DMS53 treated with DMSO at 0.1 percent for 48 hours (cell line): ENCODE measurements around the gene PID1.
"Not testable (repeated sequence)": the region's sequence is repeated elsewhere in the genome, so short reads cannot be mapped to it uniquely, and the experiment has no call there.

Experiments
- DNase-seq: peaks from one replicate; lab custom pipeline; 2025; ENCODE audit not compliant: unreplicated experiment; lab: John Stamatoyannopoulos, UW

PID1 gene

DNA sequence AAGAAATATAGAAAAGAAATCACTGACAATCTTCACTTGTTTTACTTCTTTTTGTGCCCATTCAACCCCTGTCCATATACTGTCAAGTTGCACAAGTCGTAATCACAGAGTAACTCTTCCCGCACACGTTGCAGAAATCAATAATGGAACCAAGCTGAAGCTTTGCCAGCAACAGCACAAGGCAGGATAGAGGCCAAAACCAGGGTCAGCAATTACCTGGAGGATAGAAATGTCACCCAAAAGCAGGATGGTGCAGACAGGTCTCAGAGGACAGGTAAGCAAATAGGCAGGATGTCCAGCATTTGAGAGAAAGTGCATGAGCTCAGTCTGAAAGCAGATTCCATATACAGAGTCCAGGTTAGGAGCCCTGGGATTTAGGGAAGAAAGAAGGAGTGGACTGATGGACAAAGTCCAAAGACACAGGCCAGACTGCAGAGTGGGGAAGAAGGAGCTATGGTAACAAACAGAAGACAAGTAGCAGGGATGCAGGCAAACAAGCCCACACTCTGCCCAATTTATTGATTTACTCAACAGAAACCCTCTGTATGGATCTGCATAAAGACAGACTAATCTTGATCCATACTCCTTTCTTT is 52.7 kb downstream of the PID1 start:
- DNase-seq = no peak

DNA sequence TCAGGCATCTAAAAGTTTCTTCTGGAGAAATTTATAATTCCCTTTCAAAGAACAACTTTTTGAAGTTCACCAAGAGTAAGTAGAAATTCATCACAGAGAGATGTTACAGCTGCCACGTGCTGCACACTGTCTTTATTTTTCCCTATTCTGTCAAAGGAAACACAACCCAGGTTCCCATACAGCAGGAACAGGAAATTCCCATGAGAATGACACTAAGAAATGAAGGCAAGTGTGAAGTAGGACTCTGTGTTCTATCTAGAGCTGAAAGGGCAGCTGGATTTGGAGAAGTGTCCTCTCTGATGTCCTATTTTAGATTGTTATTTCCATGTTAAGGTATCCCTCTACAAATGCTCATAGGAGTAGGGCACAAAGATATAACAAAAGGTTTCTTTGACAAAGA is 58.8 kb downstream of the PID1 start:
- DNase-seq = no peak

DNA sequence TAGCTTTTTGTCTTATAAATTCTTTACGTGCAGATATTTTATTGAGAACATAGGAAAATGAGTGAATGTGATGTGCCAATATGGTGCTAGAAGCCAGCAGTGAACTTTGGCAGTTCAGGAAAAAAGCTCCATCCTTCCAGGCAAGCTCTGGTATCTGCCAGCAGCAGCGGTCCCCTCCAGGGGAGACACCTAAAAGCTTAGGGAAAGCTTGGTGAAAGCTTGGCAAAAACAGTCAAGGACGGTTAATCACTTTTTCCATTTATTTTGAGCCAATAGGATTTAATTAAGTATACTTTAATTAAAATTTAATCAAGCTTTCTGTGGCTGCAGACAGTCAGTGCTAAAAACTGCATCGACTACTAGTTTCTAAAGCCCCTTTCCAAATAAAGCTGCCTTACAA is 60.4 kb downstream of the PID1 start:
- no peak for DNase-seq

DNA sequence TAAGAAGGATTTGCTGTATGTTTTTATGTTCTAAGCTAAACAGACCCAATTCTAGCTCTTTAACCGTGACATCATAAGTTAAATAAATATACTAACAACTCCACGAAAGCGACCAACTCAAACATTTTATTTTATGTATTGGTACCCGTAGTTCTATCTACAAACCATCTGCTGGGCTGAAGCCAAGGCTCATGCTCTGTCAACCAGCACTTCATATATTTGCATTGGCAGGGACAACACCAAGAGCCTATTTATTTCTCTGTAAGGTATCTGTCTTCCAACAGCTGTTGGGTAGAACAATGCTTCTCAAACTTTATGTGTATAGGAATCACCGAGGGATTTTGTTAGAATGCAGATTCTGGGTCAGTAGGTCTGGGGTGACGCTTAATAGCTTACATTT is 64.5 kb downstream of the PID1 start:
- peak; percentile 82 for DNase-seq

DNA sequence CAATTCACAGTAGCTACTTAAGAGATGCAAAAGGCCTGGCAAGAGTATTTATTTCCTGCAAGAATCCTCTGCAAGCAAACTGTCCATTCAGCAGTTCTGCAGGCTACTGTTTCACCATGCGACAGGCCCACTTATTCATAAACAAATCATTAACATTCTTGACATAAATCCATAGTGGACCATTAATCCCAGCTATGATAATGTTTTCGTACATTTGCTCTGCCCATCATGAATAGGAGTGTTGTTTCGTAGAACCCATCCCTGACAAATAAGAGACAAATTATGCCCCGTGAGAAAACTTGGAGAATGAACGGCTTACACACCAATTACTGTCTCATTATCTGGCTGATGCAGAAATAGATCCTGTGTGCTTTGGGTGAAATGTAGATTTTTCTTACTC is 65.4 kb downstream of the PID1 start:
- no peak for DNase-seq

DNA sequence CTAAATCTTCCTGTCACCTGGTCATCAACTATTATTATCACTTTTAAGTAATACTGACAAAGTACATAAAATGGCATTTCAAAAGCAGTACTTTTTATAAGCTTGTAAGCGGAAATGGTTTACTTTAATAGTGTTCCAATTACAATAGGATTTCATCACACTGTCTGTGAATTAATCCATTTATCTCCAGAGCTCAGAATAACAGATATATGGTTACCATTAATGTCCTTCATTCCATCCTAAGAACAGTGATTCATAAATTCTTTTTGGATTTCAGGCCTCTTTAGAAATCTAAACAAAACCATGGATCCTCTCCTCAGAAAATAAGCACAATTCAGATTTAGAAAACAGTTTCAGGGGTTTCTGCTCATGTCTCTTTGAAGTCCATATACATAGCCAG is 68.4 kb downstream of the PID1 start:
- no peak for DNase-seq

DNA sequence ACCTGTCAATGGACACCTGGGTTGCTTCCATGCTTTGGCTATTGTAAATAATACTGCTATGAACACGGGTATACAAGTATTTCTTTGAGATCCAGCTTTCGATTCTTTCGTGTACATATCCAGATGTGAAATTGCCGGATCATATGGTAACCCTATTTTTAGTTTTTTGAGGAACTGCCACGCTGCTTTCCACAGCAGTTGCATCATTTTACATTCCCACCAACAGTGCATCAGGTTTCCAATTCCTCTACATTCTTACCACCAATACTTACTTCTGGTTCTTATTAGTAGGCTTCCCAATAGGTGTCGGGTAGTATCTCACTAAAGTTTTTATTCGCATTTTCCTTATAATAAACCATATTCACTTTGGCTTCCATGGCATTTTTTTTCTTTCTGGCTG is 69.6 kb downstream of the PID1 start:
- no peak for DNase-seq

DNA sequence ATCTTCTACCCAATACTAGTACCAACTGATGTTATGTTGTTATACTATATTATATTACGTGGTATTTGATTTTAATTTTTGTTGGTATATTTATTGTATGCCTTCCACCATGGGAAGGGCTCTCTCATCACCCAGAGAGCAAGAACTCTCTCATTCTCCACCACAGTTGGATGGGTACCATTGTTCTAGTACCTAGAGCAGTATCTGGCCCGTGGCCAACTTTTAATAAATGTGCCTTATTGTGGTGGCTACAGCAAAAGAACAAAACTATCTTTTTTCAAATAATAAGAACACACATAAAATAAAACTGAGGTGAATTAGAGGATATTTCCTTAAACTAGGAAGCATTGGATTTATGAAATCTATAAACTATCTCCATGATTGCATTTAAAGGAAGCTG is 71.8 kb downstream of the PID1 start:
- DNase-seq = no peak

DNA sequence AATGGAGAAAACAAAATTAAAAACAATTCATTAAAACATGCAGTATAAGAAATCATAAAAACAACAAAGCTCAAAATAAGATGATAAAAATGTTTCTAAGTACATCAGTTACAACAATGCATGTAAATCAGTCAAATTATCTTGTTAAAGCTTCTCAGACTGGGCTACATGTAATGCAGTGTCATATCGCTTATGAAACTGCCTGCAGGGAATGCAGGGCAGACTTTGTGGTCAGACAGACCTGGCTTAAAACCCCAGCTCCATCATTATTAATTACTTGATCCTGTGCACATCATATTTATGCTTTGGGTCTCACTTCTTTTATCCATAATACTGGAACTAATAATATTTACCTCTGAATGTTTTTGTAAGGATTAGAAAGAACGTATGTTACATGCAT is 74.6 kb downstream of the PID1 start:
- no peak for DNase-seq

DNA sequence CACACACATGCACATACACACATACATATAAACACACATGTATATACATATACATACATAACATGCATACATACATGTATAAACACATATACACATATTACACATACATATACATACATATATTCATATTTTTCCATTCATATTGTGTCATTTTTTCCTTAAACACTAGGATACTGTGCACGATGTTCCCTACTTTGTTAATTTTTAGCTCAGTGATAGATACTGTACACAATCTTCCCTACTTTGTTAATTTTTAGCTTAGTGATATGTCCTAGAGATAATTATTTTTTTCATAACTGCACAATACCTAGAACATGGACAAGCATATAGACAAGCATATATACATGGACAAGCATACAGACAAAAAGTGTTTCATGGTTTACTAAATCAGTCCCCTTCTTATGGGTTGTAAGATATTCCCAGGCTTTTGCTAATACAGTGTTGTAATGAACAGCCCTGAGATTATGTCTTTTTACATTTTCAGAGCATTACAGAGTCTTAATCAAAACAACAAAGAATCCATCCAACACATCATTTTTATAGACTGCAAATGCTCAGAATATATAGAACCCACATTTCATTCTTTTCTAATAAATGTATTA is 75.6 kb downstream of the PID1 start:
- no peak for DNase-seq

DNA sequence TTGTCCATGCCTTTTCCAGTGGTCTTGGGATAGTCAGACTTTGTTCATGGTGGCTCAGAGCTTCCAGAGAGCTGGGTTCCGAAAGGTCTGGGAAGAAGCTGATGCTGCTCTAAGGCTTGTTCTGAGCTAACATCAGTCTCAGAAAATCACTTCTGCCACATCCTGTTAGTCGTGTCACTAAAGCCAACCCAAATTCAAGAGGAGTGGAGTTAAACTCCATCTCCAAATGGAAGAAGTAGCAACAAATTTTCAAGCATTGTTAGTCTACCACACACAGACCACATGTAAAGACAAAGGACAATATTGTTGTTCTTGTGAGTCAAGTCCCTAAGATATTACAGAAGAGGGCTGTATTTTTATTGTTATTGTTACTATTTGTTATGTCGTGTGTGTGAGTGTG is 77.8 kb downstream of the PID1 start:
- DNase-seq = no peak

DNA sequence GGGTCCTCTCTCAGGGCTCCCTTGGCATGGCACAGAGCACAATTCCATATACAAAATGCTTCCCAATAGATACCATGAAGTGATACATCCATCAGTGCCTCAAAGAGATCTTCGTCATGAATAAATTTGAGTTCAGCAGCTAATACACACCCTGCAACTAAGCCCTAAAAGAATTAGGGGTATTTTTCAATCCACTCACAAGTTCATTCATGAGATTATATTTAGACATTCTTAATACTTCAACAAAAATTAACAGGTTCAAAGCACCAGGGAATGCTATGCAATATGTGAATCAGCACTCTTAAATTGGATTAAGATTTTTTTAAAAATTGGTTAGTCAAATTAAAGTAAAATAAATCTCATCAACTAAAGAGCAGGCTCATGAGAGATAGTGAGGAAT is 79.7 kb downstream of the PID1 start:
- no peak for DNase-seq

DNA sequence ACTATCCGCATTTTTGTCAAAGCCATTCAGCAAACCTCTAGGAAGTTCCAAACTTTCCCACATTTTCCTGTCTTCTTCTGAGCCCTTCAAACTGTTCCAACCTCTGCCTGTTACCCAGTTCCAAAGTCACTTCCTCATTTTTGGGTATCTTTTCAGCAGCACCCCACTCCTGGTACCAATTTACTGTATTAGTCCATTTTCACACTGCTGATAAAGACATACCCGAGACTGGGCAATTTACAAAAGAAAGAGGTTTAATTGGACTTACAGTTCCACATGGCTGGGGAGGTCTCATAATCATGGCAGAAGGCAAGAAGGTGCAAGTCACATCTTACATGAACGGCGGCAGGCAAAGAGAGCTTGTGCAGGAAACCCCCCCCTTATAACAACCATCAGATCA is 84.0 kb downstream of the PID1 start:
- DNase-seq = not testable (repeated sequence)

DNA sequence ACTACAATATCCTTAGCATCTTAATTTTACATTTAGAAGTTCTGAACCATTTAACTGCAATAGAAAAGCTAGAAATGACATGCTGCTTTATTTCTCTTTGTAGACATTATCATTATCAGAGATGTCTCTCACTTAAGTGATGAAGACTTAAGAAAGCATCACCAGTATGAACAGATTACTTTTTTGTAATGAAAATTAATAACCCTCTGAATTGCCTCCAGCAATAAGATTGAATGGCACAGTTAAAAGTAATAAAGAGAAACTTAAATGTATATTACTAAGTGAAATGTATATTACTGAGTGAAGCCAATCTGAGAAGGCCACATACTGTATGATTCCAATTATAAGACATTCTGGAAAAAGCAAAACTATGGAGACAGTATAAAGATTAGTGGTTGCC is 89.4 kb downstream of the PID1 start:
- DNase-seq = no peak

DNA sequence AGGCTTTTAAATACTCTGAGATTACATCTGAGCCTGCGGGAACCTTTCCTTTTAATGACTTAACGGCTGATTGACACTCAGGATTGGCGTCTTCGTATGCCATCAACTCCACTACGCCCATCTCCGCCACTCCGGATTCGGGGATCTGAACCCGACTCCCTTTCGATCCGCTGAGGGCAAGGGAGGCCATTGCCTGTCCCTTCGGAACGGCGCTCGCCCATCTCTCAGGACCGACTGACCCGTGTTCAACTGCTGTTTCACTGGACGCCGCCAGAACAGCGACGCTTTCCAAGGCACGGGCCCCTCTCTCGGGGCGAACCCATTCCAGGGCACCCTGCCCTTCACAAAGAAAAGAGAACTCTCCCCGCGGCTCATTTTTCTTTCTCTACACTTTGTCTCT is 90.4 kb downstream of the PID1 start:
- no peak for DNase-seq

DNA sequence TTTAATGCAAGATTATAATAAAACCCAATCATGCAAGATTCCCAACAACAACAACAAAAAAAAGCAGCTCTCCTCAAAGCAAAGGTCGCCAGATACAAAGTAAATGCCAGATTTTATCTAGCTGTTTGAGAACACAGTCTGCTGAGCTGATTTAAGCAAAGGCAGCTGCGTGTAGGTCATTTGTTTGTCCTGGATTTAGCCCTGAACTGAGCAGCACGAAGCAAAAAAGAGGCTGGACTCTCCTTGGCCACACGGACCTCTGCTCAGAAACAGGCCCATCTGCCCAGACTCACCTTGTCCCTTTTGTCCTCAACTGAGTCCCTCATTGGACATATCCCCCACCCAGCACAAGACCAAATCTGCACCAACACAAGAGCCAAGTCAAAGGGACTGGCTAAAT is 91.5 kb downstream of the PID1 start:
- DNase-seq = no peak

DNA sequence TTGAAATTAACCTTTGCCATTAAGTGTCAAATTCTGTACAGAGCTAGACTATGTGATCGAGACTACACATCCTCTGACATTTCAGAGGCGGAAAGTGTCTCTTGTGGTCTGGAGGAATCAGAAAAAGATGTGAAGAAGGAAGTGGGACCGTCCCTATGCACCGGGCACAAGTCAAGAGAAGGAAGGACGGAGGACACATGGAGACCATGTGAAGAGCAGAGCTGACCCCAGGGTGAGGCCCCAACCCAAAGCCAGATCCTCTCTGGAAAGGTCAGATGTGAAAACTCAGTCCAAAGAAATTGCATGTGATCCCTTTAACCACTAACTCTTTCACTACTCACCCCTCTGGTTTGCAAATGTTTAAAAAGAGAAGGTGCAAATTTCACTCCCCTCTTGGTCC is 92.4 kb downstream of the PID1 start:
- DNase-seq = no peak

DNA sequence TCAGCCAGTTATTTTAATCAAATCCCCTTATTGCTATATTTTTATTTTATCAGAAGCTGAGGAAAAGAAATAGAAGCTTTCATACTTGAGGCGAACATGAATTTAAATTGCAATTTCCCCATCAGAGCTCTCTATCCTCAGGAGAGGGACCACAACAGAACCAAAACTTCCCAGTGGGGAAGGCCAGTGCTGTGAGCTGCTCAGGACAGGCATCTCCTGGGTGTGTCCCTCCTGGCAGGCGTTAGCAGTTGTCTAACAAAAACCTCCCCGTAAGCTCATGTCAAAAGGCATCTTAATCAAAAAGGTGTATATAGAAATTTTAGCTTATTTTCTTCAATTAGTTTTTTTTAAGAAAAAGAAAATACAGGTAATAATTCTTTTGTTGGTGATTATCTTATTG is 93.0 kb downstream of the PID1 start:
- DNase-seq = no peak

DNA sequence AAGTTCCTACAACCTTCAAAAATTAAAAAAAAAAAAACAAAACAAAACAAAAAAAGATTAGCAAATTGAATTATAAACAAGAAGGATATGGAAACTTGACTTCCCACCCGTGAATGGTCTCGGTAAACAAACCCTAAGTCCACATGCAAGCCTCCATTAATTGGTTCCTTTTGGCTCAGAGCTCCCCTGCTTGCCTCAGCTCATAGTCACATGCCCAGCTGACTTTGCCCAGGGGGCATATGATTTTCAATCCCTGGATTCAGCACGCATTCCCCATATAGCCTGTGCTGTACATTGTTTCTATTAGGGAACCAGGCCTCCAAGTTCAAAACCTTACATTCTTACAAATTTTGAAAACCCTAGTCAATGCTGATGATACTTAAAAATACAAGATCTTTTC is 95.0 kb downstream of the PID1 start:
- no peak for DNase-seq

DNA sequence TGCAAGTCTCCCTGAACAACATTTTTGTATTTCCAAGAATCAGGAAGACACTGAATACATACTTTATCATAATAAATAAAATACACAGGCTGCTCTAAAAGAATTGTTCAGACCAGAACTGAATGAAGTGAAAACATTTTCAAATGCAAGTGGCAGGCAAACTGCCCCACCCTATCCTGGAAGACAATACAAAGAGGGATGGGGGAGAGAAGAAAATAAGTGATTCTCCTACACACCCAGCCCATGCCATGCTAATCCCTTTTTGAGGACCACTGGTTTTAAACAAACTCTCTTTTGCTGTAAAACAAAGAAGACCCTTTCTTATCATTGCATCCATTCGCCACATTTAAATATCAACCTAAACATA is 95.6 kb downstream of the PID1 start:
- DNase-seq = no peak

DNA sequence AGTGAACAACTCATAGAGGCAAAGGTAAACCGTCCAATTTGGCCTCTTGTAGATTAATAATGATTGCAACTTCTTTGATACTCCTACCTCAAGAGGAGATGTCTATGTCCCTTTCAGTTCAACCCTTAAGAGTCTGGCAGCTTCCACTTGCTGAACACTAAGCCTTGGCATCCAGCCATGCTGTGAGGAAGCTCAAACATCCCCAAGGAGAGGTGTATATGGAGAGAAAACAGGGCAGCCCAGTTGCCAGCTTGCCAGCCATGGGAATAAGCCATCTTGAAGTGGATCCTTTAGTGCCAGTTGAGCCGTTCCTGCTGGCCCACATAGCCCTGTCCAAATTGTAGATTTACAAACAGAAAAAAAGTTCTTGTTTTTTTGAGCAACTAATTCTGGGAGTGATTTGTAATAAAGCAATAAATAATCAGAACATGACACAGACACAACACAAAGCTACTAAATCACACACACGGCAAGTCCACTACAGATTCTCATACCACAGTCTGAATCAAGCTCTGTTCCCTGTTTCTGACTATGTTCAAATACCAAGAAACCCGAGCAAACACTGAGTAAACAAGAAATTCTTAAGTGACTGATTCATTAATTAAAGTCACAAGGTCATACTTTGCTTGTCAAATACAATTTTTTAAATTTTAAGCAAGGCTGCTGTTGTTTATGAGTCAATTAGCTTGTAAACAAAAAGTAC is 96.1 kb downstream of the PID1 start:
- no peak for DNase-seq

DNA sequence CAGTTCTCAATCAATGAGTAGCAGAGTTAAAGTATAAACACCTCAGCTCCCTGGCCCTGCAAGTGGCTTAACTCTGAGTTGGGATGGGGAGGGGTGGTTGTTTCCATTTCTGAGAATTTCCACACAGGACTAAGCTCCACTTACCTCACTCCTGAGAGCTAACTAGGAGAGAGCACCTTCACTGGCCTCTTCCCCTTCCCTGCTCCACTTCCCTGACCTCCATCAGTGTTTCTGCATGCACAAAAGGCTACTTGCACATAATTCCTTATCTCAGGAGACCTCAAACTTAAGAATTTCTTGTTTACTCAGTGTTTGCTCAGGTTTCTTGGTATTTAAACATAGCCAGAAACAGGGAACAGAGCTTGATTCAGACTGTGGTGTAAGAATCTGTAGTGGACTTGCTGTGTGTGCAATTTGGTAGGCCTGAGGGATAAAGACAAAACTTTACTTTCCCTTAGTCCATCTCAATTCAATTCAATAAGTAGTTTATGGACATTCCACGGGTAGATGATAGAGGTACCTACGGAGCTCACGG is 97.2 kb downstream of the PID1 start:
- no peak for DNase-seq

DNA sequence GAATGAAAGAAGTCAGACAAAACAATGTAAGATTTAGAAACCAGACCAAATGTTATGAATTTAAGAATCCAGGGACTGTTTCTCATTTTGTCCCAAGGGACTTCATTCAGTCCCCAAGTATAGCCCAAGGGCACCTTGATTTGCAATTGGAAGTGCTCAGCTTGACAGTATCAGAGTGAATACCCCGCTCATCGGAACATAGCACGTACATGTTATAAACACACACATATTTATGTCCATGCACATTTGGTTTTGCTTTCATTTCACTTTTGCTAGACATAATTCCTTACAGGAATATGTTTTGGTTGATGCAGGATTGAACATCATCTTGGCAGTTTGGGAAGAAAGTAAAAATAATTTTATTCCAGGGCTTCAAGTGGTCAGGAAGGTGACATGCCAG is 100.2 kb downstream of the PID1 start:
- no peak for DNase-seq
